PC-9 (cell line): ENCODE measurements around the gene GYG1. TPM values are rescaled to one million over a fixed set of nuclear protein-coding genes. Genes with fewer than 3 reads are reported as not detected.

Experiments
- BruUV-seq: library from RNA; stranded (reverse); fragments of 400-500 nt; replicated peaks from 2 replicates; lab custom pipeline; 2021; lab: Mats Ljungman, UMichigan
- CTCF ChIA-PET: fragments of 300-600 bp; sonication (Branson Sonifier 250); formaldehyde crosslinking; loops from one replicate; lab custom pipeline; 2022; ENCODE audit warnings: antibody characterized with exemption; lab: Charles Lee
- POLR2A ChIA-PET: fragments of 300-600 bp; sonication (Branson Sonifier 250); formaldehyde crosslinking; loops from one replicate; lab custom pipeline; 2022; ENCODE audit warnings: antibody characterized with exemption; ENCODE audit not compliant: unreplicated experiment; lab: Charles Lee
- DNase-seq, 2 experiments: peaks; one replicate each; pipeline versions ENCODE4 v3.0.0 to v3.0.0-alpha.2; 2015 to 2022; ENCODE audit warnings: mixed read lengths in 1 of 2
- H2AFZ ChIP-seq: fragments of 200-600 bp; sonication (generic); 2 replicates; pipeline ENCODE4 v1.8.1; 2017; ENCODE audit warnings: antibody characterized with exemption
- H3F3A ChIP-seq: fragments of 200-600 bp; sonication (generic); 2 replicates; pipeline ENCODE4 v1.8.1; 2017; ENCODE audit warnings: antibody characterized with exemption, mild to moderate bottlenecking, low read depth; ENCODE audit not compliant: insufficient read depth
- H3K27ac ChIP-seq: fragments of 200-600 bp; sonication (generic); 2 replicates; pipeline ENCODE4 v1.6.1; 2016; ENCODE audit warnings: mixed run types
- H3K27me3 ChIP-seq: fragments of 200-600 bp; sonication (generic); 2 replicates; pipeline ENCODE4 v1.6.1; 2016; ENCODE audit warnings: low read depth, mixed run types; ENCODE audit not compliant: insufficient read depth
- H3K36me3 ChIP-seq: fragments of 200-600 bp; sonication (generic); 2 replicates; pipeline ENCODE4 v1.6.1; 2016; ENCODE audit warnings: low read depth, mixed run types
- H3K4me1 ChIP-seq: fragments of 200-600 bp; sonication (generic); replicated peaks from 2 replicates; pipeline ENCODE4 v1.6.1; 2016; ENCODE audit warnings: mixed run types; ENCODE audit not compliant: insufficient read depth
- H3K4me2 ChIP-seq: fragments of 200-600 bp; sonication (generic); 2 replicates; pipeline ENCODE4 v1.6.1; 2017; ENCODE audit warnings: mixed run types
- H3K4me3 ChIP-seq: fragments of 200-600 bp; sonication (generic); 2 replicates; pipeline ENCODE4 v1.6.1; 2016; ENCODE audit warnings: mixed run types
- H3K79me2 ChIP-seq: fragments of 200-600 bp; sonication (generic); 2 replicates; pipeline ENCODE4 v1.6.1; 2017; ENCODE audit warnings: low read depth, mixed run types
- H3K9me2 ChIP-seq: fragments of 200-600 bp; sonication (generic); 2 replicates; pipeline ENCODE4 v1.8.1; 2017; ENCODE audit warnings: mild to moderate bottlenecking; ENCODE audit not compliant: insufficient read depth
- H3K9me3 ChIP-seq: fragments of 200-600 bp; sonication (generic); 2 replicates; pipeline ENCODE4 v1.8.1; 2016; ENCODE audit warnings: low read depth; ENCODE audit not compliant: insufficient read depth
- H4K20me1 ChIP-seq: fragments of 200-600 bp; sonication (generic); 2 replicates; pipeline ENCODE4 v1.8.1; 2017; ENCODE audit not compliant: insufficient read depth
- CTCF ChIP-seq: fragments of 200-600 bp; sonication (generic); conservative IDR thresholded peaks from 2 replicates; pipeline ENCODE4 v1.6.1; 2017; ENCODE audit warnings: mixed run types, antibody characterized with exemption, mild to moderate bottlenecking, moderate library complexity
- EZH2 ChIP-seq: fragments of 200-600 bp; sonication (generic); IDR thresholded peaks from 2 replicates; pipeline ENCODE4 v1.8.0; 2017; ENCODE audit warnings: antibody characterized with exemption, low read depth
- intact Hi-C: fragments of 100-400 bp; cut with micrococcal nuclease; formaldehyde crosslinking; loops from one replicate; pipeline ENCODE4 v1.10.0; 2022; ENCODE audit not compliant: unreplicated experiment
- total RNA-seq: library from RNA; stranded (reverse); gene quantifications from 2 replicates; pipeline ENCODE4 v1.2.3, GENCODE V29; 2021

GYG1 gene
- total RNA-seq, 1 experiment from 2014 or later, result 16.5 TPM

GRCh38 chr3:149009732-149010131, 18.4 kb downstream of the GYG1 start:
- H3K4me2 ChIP-seq, result no peak overlapping the region
- H2AFZ ChIP-seq, result no peak overlapping the region
- CTCF ChIA-PET, result no interaction called here
- H3F3A ChIP-seq, result 0 out of 2 replicates have a peak, but pooled peaks cover under 1% of the 10 kb centered on the region
- DNase-seq, result no peak
- no peak overlapping the region for H3K27ac ChIP-seq
- no peaks in the 10 kb centered on the region for H3K36me3 ChIP-seq
- no peaks in the 10 kb centered on the region for H3K27me3 ChIP-seq
- no peaks in the 10 kb centered on the region for H3K79me2 ChIP-seq
- H3K4me3 ChIP-seq, result no peak overlapping the region
- BruUV-seq, result no TSS peak
- TF ChIP-seq CTCF (no peak), EZH2 (no peak)
- no peaks in the 10 kb centered on the region for H3K4me1 ChIP-seq
- H4K20me1 ChIP-seq, result no peaks in the 10 kb centered on the region
- no peaks in the 10 kb centered on the region for H3K9me2 ChIP-seq
- no peaks in the 10 kb centered on the region for H3K9me3 ChIP-seq
- POLR2A ChIA-PET, result interaction anchor here (0.5 kb wide), 1 partner anchor 180 kb away, joined by 4 read pairs; no protein-coding TSS in a partner anchor
- intact Hi-C loops, result no loop called here

GRCh38 chr3:149010504-149010951, 19.2 kb downstream of the GYG1 start:
- Histone ChIP-seq H3K27ac (no peak overlapping the region), H3K9me3 (no peaks in the 10 kb centered on the region), H2AFZ (no peak overlapping the region), H3K4me2 (no peak overlapping the region), H3F3A (no peaks in the 10 kb centered on the region), H4K20me1 (no peaks in the 10 kb centered on the region), H3K9me2 (no peaks in the 10 kb centered on the region), H3K79me2 (no peaks in the 10 kb centered on the region), H3K4me1 (no peaks in the 10 kb centered on the region), H3K27me3 (no peaks in the 10 kb centered on the region), H3K4me3 (no peak overlapping the region), H3K36me3 (no peaks in the 10 kb centered on the region)
- ChIA-PET CTCF (no interaction called here), POLR2A (no interaction called here)
- intact Hi-C loops, result no loop called here
- TF ChIP-seq EZH2, result no peak
- TF ChIP-seq CTCF, result no peak
- BruUV-seq, result no TSS peak
- DNase-seq, result no peak

- Histone ChIP-seq H3K9me3 (no peaks in the 10 kb centered on the region), H3K9me2 (no peaks in the 10 kb centered on the region), H3K36me3 (no peaks in the 10 kb centered on the region), H3K4me3 (no peak overlapping the region), H2AFZ (no peak overlapping the region), H3K79me2 (no peaks in the 10 kb centered on the region), H3F3A (no peaks in the 10 kb centered on the region), H3K27me3 (no peaks in the 10 kb centered on the region), H4K20me1 (no peaks in the 10 kb centered on the region), H3K27ac (no peak overlapping the region), H3K4me1 (no peaks in the 10 kb centered on the region), H3K4me2 (no peak overlapping the region)
- DNase-seq, result no peak
- no TSS peak for BruUV-seq
- intact Hi-C loops, result no loop called here
- CTCF ChIA-PET, result no interaction called here
- TF ChIP-seq CTCF (no peak), EZH2 (no peak)
- POLR2A ChIA-PET, result no interaction called here
These were observed 19.6 kb downstream of the GYG1 start for GRCh38 chr3:149010966-149011365.
